Prostate gland (tissue), 2 donors: ENCODE data around the gene VCX2.

Experiments used
- POLR2AphosphoS5 ChIP-seq: sonication (generic); formaldehyde crosslinking; IDR thresholded peaks from one replicate; pipeline ENCODE4 v1.6.1; 2017; ENCODE audit warnings: antibody characterized with exemption
- TF ChIP-seq, protein P1 (sequence below), 4 experiments: fragments of 200-600 bp in 2 of 4; fragments of 450-650 bp in 2 of 4; sonication (generic) in 2 of 4; IDR thresholded peaks; 1 replicate in 3 of 4; 2 replicates in 1 of 4; pipeline ENCODE4 v1.5.1; 2016 to 2019; ENCODE audit warnings: antibody characterized with exemption in 4 of 4, mild to moderate bottlenecking in 2 of 4, moderate library complexity in 2 of 4

DNA sequence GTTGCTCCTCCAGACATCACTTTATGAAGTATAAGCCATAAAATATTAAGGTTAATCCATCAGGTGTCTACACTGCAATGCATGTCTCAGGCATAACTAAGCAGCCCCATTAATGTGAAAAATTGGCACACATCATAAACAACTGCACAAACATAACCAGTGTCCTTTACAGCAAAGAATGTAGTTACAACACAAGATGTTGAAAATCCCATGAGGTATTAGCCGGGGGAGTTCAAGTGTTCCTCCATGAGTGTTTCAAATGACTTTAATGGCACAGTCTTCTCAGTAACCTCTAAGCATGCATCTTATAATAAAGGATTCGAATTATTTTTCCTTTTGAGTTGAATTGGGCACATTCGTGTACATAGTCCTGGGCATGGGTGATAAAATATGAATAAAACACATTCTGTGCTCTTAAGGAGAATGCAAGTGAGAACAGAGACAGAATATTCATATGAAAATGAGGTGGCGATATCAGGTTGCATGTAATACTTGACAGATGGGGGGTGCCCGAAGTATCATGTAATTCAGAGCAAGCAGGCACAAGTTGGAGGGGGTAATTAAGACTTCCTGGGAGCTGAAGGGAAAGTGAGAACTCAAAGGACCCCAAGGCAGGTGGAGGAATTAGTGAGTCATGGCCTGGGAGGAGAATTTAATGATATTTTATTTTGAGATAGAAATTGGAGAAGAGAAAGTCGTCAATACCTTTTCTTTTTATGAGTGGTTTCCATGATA is 18.2 kb upstream of the VCX2 start:
- TF ChIP-seq, protein P1, sequence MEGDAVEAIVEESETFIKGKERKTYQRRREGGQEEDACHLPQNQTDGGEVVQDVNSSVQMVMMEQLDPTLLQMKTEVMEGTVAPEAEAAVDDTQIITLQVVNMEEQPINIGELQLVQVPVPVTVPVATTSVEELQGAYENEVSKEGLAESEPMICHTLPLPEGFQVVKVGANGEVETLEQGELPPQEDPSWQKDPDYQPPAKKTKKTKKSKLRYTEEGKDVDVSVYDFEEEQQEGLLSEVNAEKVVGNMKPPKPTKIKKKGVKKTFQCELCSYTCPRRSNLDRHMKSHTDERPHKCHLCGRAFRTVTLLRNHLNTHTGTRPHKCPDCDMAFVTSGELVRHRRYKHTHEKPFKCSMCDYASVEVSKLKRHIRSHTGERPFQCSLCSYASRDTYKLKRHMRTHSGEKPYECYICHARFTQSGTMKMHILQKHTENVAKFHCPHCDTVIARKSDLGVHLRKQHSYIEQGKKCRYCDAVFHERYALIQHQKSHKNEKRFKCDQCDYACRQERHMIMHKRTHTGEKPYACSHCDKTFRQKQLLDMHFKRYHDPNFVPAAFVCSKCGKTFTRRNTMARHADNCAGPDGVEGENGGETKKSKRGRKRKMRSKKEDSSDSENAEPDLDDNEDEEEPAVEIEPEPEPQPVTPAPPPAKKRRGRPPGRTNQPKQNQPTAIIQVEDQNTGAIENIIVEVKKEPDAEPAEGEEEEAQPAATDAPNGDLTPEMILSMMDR (IDR thresholded peaks at IDR 0.05), result no peak
- no peak for TF ChIP-seq POLR2AphosphoS5
